Epithelial cell of prostate (primary cell): ENCODE measurements around the gene OR2S2.

ENCODE experiments used
- DNase-seq: peaks from one replicate; pipeline ENCODE4 v3.0.0-alpha.2; 2011; ENCODE audit warnings: low read depth, low spot score
- H3K27ac ChIP-seq: fragments of 450-650 bp; 2 replicates; pipeline ENCODE4 v1.5.1; 2017; ENCODE audit warnings: mild to moderate bottlenecking

Gene OR2S2

DNA sequence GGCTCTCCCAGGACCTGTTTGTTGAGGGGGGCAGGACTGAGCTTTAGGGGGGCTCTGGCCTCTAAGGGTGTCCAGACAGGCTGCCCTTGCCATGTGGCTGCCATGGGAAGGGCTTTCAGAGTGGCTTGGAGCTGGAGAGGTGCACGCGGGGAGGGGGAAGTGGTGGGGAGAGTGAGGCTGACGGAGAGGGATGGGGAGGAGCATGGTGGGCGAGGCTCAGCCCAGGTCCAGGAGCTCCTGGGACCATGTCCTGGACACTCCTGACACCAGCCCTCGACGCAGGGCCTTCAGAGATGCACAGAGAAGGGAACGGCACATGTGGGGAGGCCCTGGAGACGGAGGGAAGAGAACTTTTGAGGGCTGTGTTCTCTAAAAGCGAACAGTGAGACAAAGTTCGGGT is 46.3 kb downstream of the OR2S2 start:
- no peak overlapping the region for H3K27ac ChIP-seq
- no peak for DNase-seq

- DNase-seq = no peak
- H3K27ac ChIP-seq = no peak overlapping the region
Measured at GRCh38 chr9:35910613-35911359, 47.2 kb downstream of the OR2S2 start.

- H3K27ac ChIP-seq = no peak overlapping the region
- DNase-seq = no peak
Measured at GRCh38 chr9:35909687-35910612, 48.0 kb downstream of the OR2S2 start.

GRCh38 chr9:35909274-35909673 is 48.7 kb downstream of the OR2S2 start, which contains the start of gene SPAAR:
Gene SPAAR, plus strand, starts transcription at chr9:35909490. Its CDS starts 974 bp downstream, at chr9:35910464.
- no peak for DNase-seq
- H3K27ac ChIP-seq = peak within 1 kb of the TSS; percentile 76

GRCh38 chr9:35908504-35909125 is 49.3 kb downstream of the OR2S2 start:
- H3K27ac ChIP-seq = peak overlapping the region; percentile 76
- DNase-seq = no peak

- DNase-seq = no peak
Measured at GRCh38 chr9:35907711-35908503, 50.0 kb downstream of the OR2S2 start.

More at GRCh38 chr9:35907711-35908503, 50.0 kb downstream of the OR2S2 start:
- peak overlapping the region; percentile 76 for H3K27ac ChIP-seq
